PC-9 (cell line): ENCODE data around the gene LAMB1. TPM values are rescaled to one million over a fixed set of nuclear protein-coding genes. Genes with fewer than 3 reads are reported as not detected.
A peak's percentile ranks its signal among the peaks of the same experiment; 100 is the strongest.

Experiments used
- BruUV-seq: library from RNA; stranded (reverse); fragments of 400-500 nt; replicated peaks from 2 replicates; lab custom pipeline; 2021; lab: Mats Ljungman, UMichigan
- CTCF ChIA-PET: fragments of 300-600 bp; sonication (Branson Sonifier 250); formaldehyde crosslinking; loops from one replicate; lab custom pipeline; 2022; ENCODE audit warnings: antibody characterized with exemption; lab: Charles Lee
- POLR2A ChIA-PET: fragments of 300-600 bp; sonication (Branson Sonifier 250); formaldehyde crosslinking; loops from one replicate; lab custom pipeline; 2022; ENCODE audit warnings: antibody characterized with exemption; ENCODE audit not compliant: unreplicated experiment; lab: Charles Lee
- DNase-seq, 2 experiments: peaks; one replicate each; pipeline versions ENCODE4 v3.0.0 to v3.0.0-alpha.2; 2015 to 2022; ENCODE audit warnings: mixed read lengths in 1 of 2
- H2AFZ ChIP-seq: fragments of 200-600 bp; sonication (generic); 2 replicates; pipeline ENCODE4 v1.8.1; 2017; ENCODE audit warnings: antibody characterized with exemption
- H3F3A ChIP-seq: fragments of 200-600 bp; sonication (generic); 2 replicates; pipeline ENCODE4 v1.8.1; 2017; ENCODE audit warnings: antibody characterized with exemption, mild to moderate bottlenecking, low read depth; ENCODE audit not compliant: insufficient read depth
- H3K27ac ChIP-seq: fragments of 200-600 bp; sonication (generic); 2 replicates; pipeline ENCODE4 v1.6.1; 2016; ENCODE audit warnings: mixed run types
- H3K27me3 ChIP-seq: fragments of 200-600 bp; sonication (generic); 2 replicates; pipeline ENCODE4 v1.6.1; 2016; ENCODE audit warnings: low read depth, mixed run types; ENCODE audit not compliant: insufficient read depth
- H3K36me3 ChIP-seq: fragments of 200-600 bp; sonication (generic); 2 replicates; pipeline ENCODE4 v1.6.1; 2016; ENCODE audit warnings: low read depth, mixed run types
- H3K4me1 ChIP-seq: fragments of 200-600 bp; sonication (generic); replicated peaks from 2 replicates; pipeline ENCODE4 v1.6.1; 2016; ENCODE audit warnings: mixed run types; ENCODE audit not compliant: insufficient read depth
- H3K4me2 ChIP-seq: fragments of 200-600 bp; sonication (generic); 2 replicates; pipeline ENCODE4 v1.6.1; 2017; ENCODE audit warnings: mixed run types
- H3K4me3 ChIP-seq: fragments of 200-600 bp; sonication (generic); 2 replicates; pipeline ENCODE4 v1.6.1; 2016; ENCODE audit warnings: mixed run types
- H3K79me2 ChIP-seq: fragments of 200-600 bp; sonication (generic); 2 replicates; pipeline ENCODE4 v1.6.1; 2017; ENCODE audit warnings: low read depth, mixed run types
- H3K9me2 ChIP-seq: fragments of 200-600 bp; sonication (generic); 2 replicates; pipeline ENCODE4 v1.8.1; 2017; ENCODE audit warnings: mild to moderate bottlenecking; ENCODE audit not compliant: insufficient read depth
- H3K9me3 ChIP-seq: fragments of 200-600 bp; sonication (generic); 2 replicates; pipeline ENCODE4 v1.8.1; 2016; ENCODE audit warnings: low read depth; ENCODE audit not compliant: insufficient read depth
- H4K20me1 ChIP-seq: fragments of 200-600 bp; sonication (generic); 2 replicates; pipeline ENCODE4 v1.8.1; 2017; ENCODE audit not compliant: insufficient read depth
- CTCF ChIP-seq: fragments of 200-600 bp; sonication (generic); conservative IDR thresholded peaks from 2 replicates; pipeline ENCODE4 v1.6.1; 2017; ENCODE audit warnings: mixed run types, antibody characterized with exemption, mild to moderate bottlenecking, moderate library complexity
- EZH2 ChIP-seq: fragments of 200-600 bp; sonication (generic); IDR thresholded peaks from 2 replicates; pipeline ENCODE4 v1.8.0; 2017; ENCODE audit warnings: antibody characterized with exemption, low read depth
- intact Hi-C: fragments of 100-400 bp; cut with micrococcal nuclease; formaldehyde crosslinking; loops from one replicate; pipeline ENCODE4 v1.10.0; 2022; ENCODE audit not compliant: unreplicated experiment
- total RNA-seq: library from RNA; stranded (reverse); gene quantifications from 2 replicates; pipeline ENCODE4 v1.2.3, GENCODE V29; 2021

LAMB1 gene
- total RNA-seq, 1 experiment from 2014 or later: 236 TPM

- intact Hi-C loops: loop anchor here (1.0 to 5.0 kb wide), 3 partner anchors 42 to 532 kb away; partner anchors contain the start of gene PNPLA8
- POLR2A ChIA-PET: no interaction called here
- Histone ChIP-seq H3K79me2 (0 out of 2 replicates have a peak, but pooled peaks cover 12% of the 10 kb centered on the region), H2AFZ (no peak overlapping the region), H3K36me3 (peaks cover 29% of the 10 kb centered on the region), H3K9me3 (no peaks in the 10 kb centered on the region), H3K4me2 (peak overlapping the region; percentile 86), H3K4me1 (peaks cover 60% of the 10 kb centered on the region), H3K27ac (peak overlapping the region; percentile 75), H3K27me3 (no peaks in the 10 kb centered on the region), H3F3A (peaks cover 54% of the 10 kb centered on the region), H4K20me1 (no peaks in the 10 kb centered on the region), H3K9me2 (no peaks in the 10 kb centered on the region), H3K4me3 (peak overlapping the region; percentile 12; the same call in 1 of the 2 replicates)
- CTCF ChIA-PET: interaction anchor here (0.5 kb wide), 1 partner anchor 503 kb away, joined by 4 read pairs; no protein-coding TSS in a partner anchor
- TF ChIP-seq EZH2 (no peak), CTCF (no peak)
- no peak for DNase-seq
- no TSS peak for BruUV-seq
Observed at GRCh38 chr7:107994421-107995030, 8.4 kb downstream of the LAMB1 start.

- Histone ChIP-seq H3K9me2 (no peaks in the 10 kb centered on the region), H4K20me1 (no peaks in the 10 kb centered on the region), H3F3A (peaks cover 49% of the 10 kb centered on the region), H2AFZ (no peak overlapping the region), H3K27me3 (no peaks in the 10 kb centered on the region), H3K4me2 (peak overlapping the region; percentile 86; the same call in 1 of the 2 replicates), H3K36me3 (peaks cover 35% of the 10 kb centered on the region), H3K9me3 (no peaks in the 10 kb centered on the region), H3K4me3 (no peak overlapping the region), H3K79me2 (0 out of 2 replicates have a peak, but pooled peaks cover 12% of the 10 kb centered on the region), H3K4me1 (peaks cover 54% of the 10 kb centered on the region), H3K27ac (peak overlapping the region; percentile 75; the same call in 1 of the 2 replicates)
- no TSS peak for BruUV-seq
- DNase-seq: no peak
- ChIA-PET POLR2A (no interaction called here), CTCF (no interaction called here)
- TF ChIP-seq CTCF: no peak
- TF ChIP-seq EZH2: no peak
- intact Hi-C loops: loop anchor here (2.0 kb wide), 1 partner anchor 533 kb away; the partner anchor contains the start of gene PNPLA8
Observed at GRCh38 chr7:107993891-107994291, 9.1 kb downstream of the LAMB1 start.

- no TSS peak for BruUV-seq
- intact Hi-C loops: no loop called here
- H3K79me2 ChIP-seq: 0 out of 2 replicates have a peak, but pooled peaks cover 3% of the 10 kb centered on the region
Observed at GRCh38 chr7:107989618-107990373, 13.2 kb downstream of the LAMB1 start.

More at GRCh38 chr7:107989618-107990373, 13.2 kb downstream of the LAMB1 start:
- no peak for DNase-seq
- H3K4me3 ChIP-seq: no peak overlapping the region
- H3K9me2 ChIP-seq: no peaks in the 10 kb centered on the region
- H3F3A ChIP-seq: peaks cover 10% of the 10 kb centered on the region
- TF ChIP-seq EZH2: no peak
- TF ChIP-seq CTCF: no peak
- H3K4me1 ChIP-seq: peaks cover 14% of the 10 kb centered on the region
- CTCF ChIA-PET: no interaction called here
- no peak overlapping the region for H2AFZ ChIP-seq
- POLR2A ChIA-PET: interaction anchor here (0.7 kb wide), 1 partner anchor 40 kb away, joined by 11 read pairs; no protein-coding TSS in a partner anchor
- H4K20me1 ChIP-seq: no peaks in the 10 kb centered on the region
- H3K4me2 ChIP-seq: no peak overlapping the region
- no peaks in the 10 kb centered on the region for H3K27me3 ChIP-seq
- peaks cover 57% of the 10 kb centered on the region for H3K36me3 ChIP-seq
- no peaks in the 10 kb centered on the region for H3K9me3 ChIP-seq
- H3K27ac ChIP-seq: no peak overlapping the region
